ENCODE results near the gene CTXN3. TPM values are rescaled to one million over a fixed set of nuclear protein-coding genes. Genes with fewer than 3 reads are reported as not detected.

Gene CTXN3
- total RNA-seq (0.35 TPM), polyA plus RNA-seq (ENCODE audit: insufficient read depth, low read depth, low replicate concordance) (79.2 TPM)
- long read RNA-seq, donor 1 = 0 reads
- long read RNA-seq, donor 2 = 0 reads
- long read RNA-seq, donor 3 = 0 reads
- long read RNA-seq, donor 4 = 0 reads
- long read RNA-seq, donor 5 = 0 reads
- long read RNA-seq, donor 6 = 0 reads
- long read RNA-seq, donor 7 = 0 reads
- long read RNA-seq, donor 8 = 0 reads
- long read RNA-seq, donor 9 = 0 reads
- long read RNA-seq, donor 10 = 0 reads

DNA sequence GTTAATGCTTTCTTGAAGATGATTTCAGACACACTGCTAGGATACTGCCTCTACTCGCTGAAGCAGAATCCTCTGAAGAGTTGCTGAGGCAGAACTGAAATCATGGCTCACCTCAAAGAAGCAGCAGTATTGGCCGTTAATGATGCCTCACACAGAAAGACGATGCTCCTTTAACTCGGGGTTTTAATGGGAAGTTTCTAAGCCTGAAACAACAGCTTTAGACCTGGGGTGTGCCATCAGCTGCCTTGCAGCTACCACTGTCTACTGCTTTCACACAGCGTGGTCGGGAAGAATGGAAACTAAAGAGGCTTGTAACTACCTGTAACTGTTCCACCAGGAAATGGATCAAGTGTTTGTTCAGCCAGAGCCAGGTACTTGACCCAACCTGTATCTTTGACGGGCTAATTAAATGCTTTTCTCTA, at the start of gene CTXN3:
Gene CTXN3 (plus strand): TSS at position 65 of the 422 bp plus-strand sequence. CDS start 8,440 bp downstream, outside the sequence.
- no peak within 1 kb of the TSS for H3K9ac ChIP-seq (ENCODE audit: low read length in 3 of 3)

DNA sequence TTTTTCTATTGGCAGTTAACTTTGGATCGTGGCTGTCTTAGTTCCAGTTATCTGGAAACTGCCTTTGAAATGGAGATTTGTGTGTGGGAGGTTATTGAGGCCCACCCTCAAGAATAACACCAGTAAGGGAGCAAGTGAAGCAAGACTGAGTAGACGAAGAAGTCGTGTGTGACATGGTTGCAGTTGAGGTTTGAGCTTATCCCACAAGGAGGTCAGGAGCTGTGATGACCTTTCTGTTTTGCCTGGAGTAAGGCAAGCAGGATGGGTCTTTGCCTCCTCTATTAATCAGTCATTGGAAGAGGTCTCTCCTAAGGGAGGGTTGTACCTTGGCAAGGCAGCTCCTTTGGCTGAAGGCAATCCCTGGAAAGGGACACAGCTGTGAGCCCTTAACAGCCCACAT, 49.6 kb upstream of the CTXN3 start:
- TF ChIP-seq, protein P1, sequence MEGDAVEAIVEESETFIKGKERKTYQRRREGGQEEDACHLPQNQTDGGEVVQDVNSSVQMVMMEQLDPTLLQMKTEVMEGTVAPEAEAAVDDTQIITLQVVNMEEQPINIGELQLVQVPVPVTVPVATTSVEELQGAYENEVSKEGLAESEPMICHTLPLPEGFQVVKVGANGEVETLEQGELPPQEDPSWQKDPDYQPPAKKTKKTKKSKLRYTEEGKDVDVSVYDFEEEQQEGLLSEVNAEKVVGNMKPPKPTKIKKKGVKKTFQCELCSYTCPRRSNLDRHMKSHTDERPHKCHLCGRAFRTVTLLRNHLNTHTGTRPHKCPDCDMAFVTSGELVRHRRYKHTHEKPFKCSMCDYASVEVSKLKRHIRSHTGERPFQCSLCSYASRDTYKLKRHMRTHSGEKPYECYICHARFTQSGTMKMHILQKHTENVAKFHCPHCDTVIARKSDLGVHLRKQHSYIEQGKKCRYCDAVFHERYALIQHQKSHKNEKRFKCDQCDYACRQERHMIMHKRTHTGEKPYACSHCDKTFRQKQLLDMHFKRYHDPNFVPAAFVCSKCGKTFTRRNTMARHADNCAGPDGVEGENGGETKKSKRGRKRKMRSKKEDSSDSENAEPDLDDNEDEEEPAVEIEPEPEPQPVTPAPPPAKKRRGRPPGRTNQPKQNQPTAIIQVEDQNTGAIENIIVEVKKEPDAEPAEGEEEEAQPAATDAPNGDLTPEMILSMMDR (IDR thresholded peaks at IDR 0.05; ENCODE audit: borderline replicate concordance, extremely low read depth, insufficient read depth) = no peak
- FAIRE-seq (no peak), DNase-seq (peak in 4 of 5 donors; percentile 39 to 59 (median 52))
- peaks cover 0 to 2% (median 0%) of the 10 kb centered on the region in 3 donors for H3K4me1 ChIP-seq (ENCODE audit: control insufficient read depth in 2 of 3, insufficient read depth in 2 of 3, low read depth in 1 of 3, low read length in 3 of 3)
- intact Hi-C loops (cut with DNase I) = no loop called here
- no peak overlapping the region for H3K9ac ChIP-seq (ENCODE audit: low read length in 3 of 3)
- H3K27me3 ChIP-seq (ENCODE audit: control insufficient read depth, insufficient read depth, low read length) = no peaks in the 10 kb centered on the region
- H3K9me3 ChIP-seq (ENCODE audit: control insufficient read depth in 2 of 3, insufficient read depth in 1 of 3, low read length in 3 of 3) = no peaks in the 10 kb centered on the region
- no peak overlapping the region for H3K4me3 ChIP-seq (ENCODE audit: low read length in 3 of 3)
- H3K27ac ChIP-seq (ENCODE audit: low read depth in 2 of 2, low read length in 2 of 2) = no peak overlapping the region
- H3K36me3 ChIP-seq (ENCODE audit: control insufficient read depth in 2 of 3, insufficient read depth in 3 of 3, low read length in 3 of 3) = no peaks in the 10 kb centered on the region

More for the DNA sequence above, at the start of gene CTXN3:
- peak in 3 of 5 donors; percentile 22 to 58 (median 37) for DNase-seq
- TF ChIP-seq, protein P1 (IDR thresholded peaks at IDR 0.05; ENCODE audit: borderline replicate concordance, extremely low read depth, insufficient read depth) = no peak
- H3K4me3 ChIP-seq (ENCODE audit: low read length in 3 of 3) = no peak within 1 kb of the TSS
- H3K4me1 ChIP-seq (ENCODE audit: control insufficient read depth in 2 of 3, insufficient read depth in 2 of 3, low read depth in 1 of 3, low read length in 3 of 3) = no peaks in the 10 kb centered on the region
- no peaks in the 10 kb centered on the region for H3K9me3 ChIP-seq (ENCODE audit: control insufficient read depth in 2 of 3, insufficient read depth in 1 of 3, low read length in 3 of 3)
- no peaks in the 10 kb centered on the region for H3K36me3 ChIP-seq (ENCODE audit: control insufficient read depth in 2 of 3, insufficient read depth in 3 of 3, low read length in 3 of 3)
- no peaks in the 10 kb centered on the region for H3K27me3 ChIP-seq (ENCODE audit: control insufficient read depth, insufficient read depth, low read length)
- intact Hi-C loops (cut with DNase I) = no loop called here
- no peak for FAIRE-seq
- no peak within 1 kb of the TSS for H3K27ac ChIP-seq (ENCODE audit: low read depth in 2 of 2, low read length in 2 of 2)

DNA sequence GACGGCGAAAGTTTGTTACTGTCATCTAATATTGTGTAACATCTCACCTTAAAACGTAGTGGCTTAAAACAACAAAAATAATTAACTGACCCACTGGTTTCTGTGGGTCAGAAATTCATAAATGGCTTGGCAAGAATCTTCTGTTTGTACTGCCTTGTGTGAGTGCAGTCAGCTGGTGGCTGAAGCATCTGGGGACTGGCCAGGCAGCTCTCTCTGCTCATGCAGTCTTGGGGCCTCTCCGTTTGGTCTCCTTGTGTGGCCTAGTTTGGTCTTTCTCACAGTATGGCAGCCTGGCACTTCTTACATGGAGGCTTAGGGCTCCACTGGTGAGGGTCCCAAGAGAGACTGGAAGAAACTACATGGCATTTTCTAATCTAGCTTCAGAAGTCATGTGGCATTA, 49.0 kb upstream of the CTXN3 start:
- TF ChIP-seq, protein P1 (IDR thresholded peaks at IDR 0.05; ENCODE audit: borderline replicate concordance, extremely low read depth, insufficient read depth) = no peak
- H3K27me3 ChIP-seq (ENCODE audit: control insufficient read depth, insufficient read depth, low read length) = no peaks in the 10 kb centered on the region
- H3K27ac ChIP-seq (ENCODE audit: low read depth in 2 of 2, low read length in 2 of 2) = no peak overlapping the region
- no peak overlapping the region for H3K9ac ChIP-seq (ENCODE audit: low read length in 3 of 3)
- FAIRE-seq (no peak), DNase-seq (peak in 3 of 5 donors; percentile 21 to 65 (median 22))
- peaks cover 0 to 2% (median 0%) of the 10 kb centered on the region in 3 donors for H3K4me1 ChIP-seq (ENCODE audit: control insufficient read depth in 2 of 3, insufficient read depth in 2 of 3, low read depth in 1 of 3, low read length in 3 of 3)
- no peaks in the 10 kb centered on the region for H3K9me3 ChIP-seq (ENCODE audit: control insufficient read depth in 2 of 3, insufficient read depth in 1 of 3, low read length in 3 of 3)
- H3K4me3 ChIP-seq (ENCODE audit: low read length in 3 of 3) = no peak overlapping the region
- intact Hi-C loops (cut with DNase I) = no loop called here
- no peaks in the 10 kb centered on the region for H3K36me3 ChIP-seq (ENCODE audit: control insufficient read depth in 2 of 3, insufficient read depth in 3 of 3, low read length in 3 of 3)
